Thyroid gland (tissue), 4 donors: Measurements from ENCODE around the gene PIK3CD. TPM values are rescaled to one million over a fixed set of nuclear protein-coding genes. Genes with fewer than 3 reads are reported as not detected.
"Not testable (repeated sequence)": the region's sequence is repeated elsewhere in the genome, so short reads cannot be mapped to it uniquely, and the experiment has no call there.

Experiments used
- DNase-seq, 2 donors: peaks; one replicate each; pipeline ENCODE4 v3.0.0-alpha.2; 2019
- H3K27ac ChIP-seq, 3 donors: fragments of 200-600 bp; sonication (generic); 1 replicate in 2 of 3; 2 replicates in 1 of 3; pipeline ENCODE4 v1.5.1; 2016 to 2019; ENCODE audit warnings: mild to moderate bottlenecking in 1 of 3, moderate library complexity in 1 of 3
- H3K27me3 ChIP-seq: fragments of 200-600 bp; sonication (generic); one replicate; pipeline ENCODE4 v1.5.1; 2019
- H3K36me3 ChIP-seq, 2 donors: fragments of 200-600 bp; sonication (generic); one replicate each; pipeline ENCODE4 v1.5.1; 2016 to 2019
- H3K4me1 ChIP-seq, 2 donors: fragments of 200-600 bp; sonication (generic); one replicate each; pipeline ENCODE4 v1.5.1; 2017 to 2019
- H3K4me3 ChIP-seq, 3 donors: fragments of 200-600 bp; sonication (generic); replicated peaks in 1 of 3; 1 replicate in 2 of 3; 2 replicates in 1 of 3; pipeline ENCODE4 v1.5.1; 2016; ENCODE audit warnings: mild to moderate bottlenecking in 1 of 3
- H3K9me3 ChIP-seq: fragments of 200-600 bp; sonication (generic); one replicate; pipeline ENCODE4 v1.5.1; 2017
- CTCF ChIP-seq, 6 experiments: fragments of 200-600 bp in 3 of 6; fragments of 450-650 bp in 3 of 6; sonication (generic) in 3 of 6; IDR thresholded peaks; one replicate each; pipeline ENCODE4 v1.5.1; 2016 to 2019; ENCODE audit warnings: antibody characterized with exemption in 6 of 6, mild to moderate bottlenecking in 2 of 6, inconsistent platforms in 1 of 6, moderate library complexity in 1 of 6
- POLR2A ChIP-seq, 2 donors: fragments of 450-650 bp; IDR thresholded peaks; one replicate each; pipeline ENCODE4 v1.6.1; 2017; ENCODE audit warnings: antibody characterized with exemption in 2 of 2, mild to moderate bottlenecking in 2 of 2, moderate library complexity in 1 of 2
- WGBS, 2 donors: methylation state at CpG; one replicate each; pipeline ENCODE4 v1.1.5; 2017; 5-methylcytosine and 5-hydroxymethylcytosine counted together
- intact Hi-C: fragments of 100-400 bp; cut with DNase I; formaldehyde crosslinking; loops from one replicate; pipeline ENCODE4 v1.15.1; 2023
- total RNA-seq, 4 donors: library from RNA; depleted of rRNA; stranded (reverse); fragments of >200 nt; gene quantifications; one replicate each; pipeline ENCODE4 v1.2.3, GENCODE V29; 2016

PIK3CD gene
- total RNA-seq, 4 donors from 2014 or later = 5.9 to 9.5 (median 7.7) TPM

GRCh38 chr1:9672444-9672843 lies 20.9 kb downstream of the PIK3CD start:
- intact Hi-C loops = no loop called here
- WGBS, 2 donors = 93 to 96% methylated on average over 5 of the region's 5 CpGs
- no peak overlapping the region for H3K4me3 ChIP-seq
- TF ChIP-seq CTCF (IDR thresholded peaks at IDR 0.05) (no peak), POLR2A (IDR thresholded peaks at IDR 0.05) (no peak)
- H3K36me3 ChIP-seq = no peaks in the 10 kb centered on the region
- DNase-seq = no peak
- no peaks in the 10 kb centered on the region for H3K4me1 ChIP-seq
- no peaks in the 10 kb centered on the region for H3K27me3 ChIP-seq
- H3K9me3 ChIP-seq = no peaks in the 10 kb centered on the region
- H3K27ac ChIP-seq = no peak overlapping the region

GRCh38 chr1:9675393-9675792 lies 23.9 kb downstream of the PIK3CD start:
- Histone ChIP-seq H3K9me3 (no peaks in the 10 kb centered on the region), H3K27me3 (no peaks in the 10 kb centered on the region), H3K4me3 (no peak overlapping the region), H3K4me1 (no peaks in the 10 kb centered on the region), H3K27ac (no peak overlapping the region), H3K36me3 (no peaks in the 10 kb centered on the region)
- no peak for TF ChIP-seq CTCF (IDR thresholded peaks at IDR 0.05)
- TF ChIP-seq POLR2A (IDR thresholded peaks at IDR 0.05) = no peak
- intact Hi-C loops = no loop called here
- whole genome bisulfite sequencing, 2 donors = 60 to 77% methylated on average over 3 of the region's 3 CpGs
- DNase-seq = no peak

GRCh38 chr1:9676128-9676527 lies 24.6 kb downstream of the PIK3CD start:
- H3K4me3 ChIP-seq, DNase-seq, H3K4me1 ChIP-seq, intact Hi-C loops, H3K36me3 ChIP-seq, H3K9me3 ChIP-seq, H3K27me3 ChIP-seq, H3K27ac ChIP-seq: not testable (repeated sequence)
- 95 to 98% methylated on average over 5 to 7 of the region's 7 CpGs for WGBS, 2 donors

GRCh38 chr1:9676815-9677393 lies 25.4 kb downstream of the PIK3CD start:
- intact Hi-C loops = no loop called here
- no peak for TF ChIP-seq POLR2A (IDR thresholded peaks at IDR 0.05)
- Histone ChIP-seq H3K27ac (no peak overlapping the region), H3K27me3 (no peaks in the 10 kb centered on the region), H3K9me3 (no peaks in the 10 kb centered on the region), H3K4me1 (peaks cover 0 to 6% of the 10 kb centered on the region in 2 donors), H3K4me3 (no peak overlapping the region), H3K36me3 (no peaks in the 10 kb centered on the region)
- WGBS, 2 donors = 64% methylated on average over 10 of the region's 10 CpGs
- no peak for DNase-seq

- no peak overlapping the region for H3K4me3 ChIP-seq
- 93 to 94% methylated on average over 2 of the region's 2 CpGs for WGBS, 2 donors
- H3K36me3 ChIP-seq = no peaks in the 10 kb centered on the region
- no peak overlapping the region for H3K27ac ChIP-seq
- no peaks in the 10 kb centered on the region for H3K9me3 ChIP-seq
- intact Hi-C loops = no loop called here
- no peak for DNase-seq
- no peak for TF ChIP-seq CTCF (IDR thresholded peaks at IDR 0.05)
- TF ChIP-seq POLR2A (IDR thresholded peaks at IDR 0.05) = no peak
- H3K4me1 ChIP-seq = peaks cover 0 to 6% of the 10 kb centered on the region in 2 donors
- H3K27me3 ChIP-seq = no peaks in the 10 kb centered on the region
Measured at GRCh38 chr1:9680091-9680490, 28.6 kb downstream of the PIK3CD start.

GRCh38 chr1:9680828-9681227 lies 29.3 kb downstream of the PIK3CD start:
- intact Hi-C loops = no loop called here
- H3K27me3 ChIP-seq = no peaks in the 10 kb centered on the region
- TF ChIP-seq CTCF (IDR thresholded peaks at IDR 0.05) (no peak), POLR2A (IDR thresholded peaks at IDR 0.05) (no peak)
- no peak for DNase-seq
- no peaks in the 10 kb centered on the region for H3K9me3 ChIP-seq
- H3K4me1 ChIP-seq = peaks cover 0 to 6% of the 10 kb centered on the region in 2 donors
- no peaks in the 10 kb centered on the region for H3K36me3 ChIP-seq
- no peak overlapping the region for H3K27ac ChIP-seq
- H3K4me3 ChIP-seq = no peak overlapping the region
- WGBS, 2 donors = 50 to 84% methylated on average over 6 of the region's 6 CpGs
